ENCODE data around the gene SHISAL1. TPM values are rescaled to one million over a fixed set of nuclear protein-coding genes. Genes with fewer than 3 reads are reported as not detected.
A peak's percentile ranks its signal among the peaks of the same experiment; 100 is the strongest.

Gene SHISAL1
- total RNA-seq, 1 donor = 11.4 TPM

DNA sequence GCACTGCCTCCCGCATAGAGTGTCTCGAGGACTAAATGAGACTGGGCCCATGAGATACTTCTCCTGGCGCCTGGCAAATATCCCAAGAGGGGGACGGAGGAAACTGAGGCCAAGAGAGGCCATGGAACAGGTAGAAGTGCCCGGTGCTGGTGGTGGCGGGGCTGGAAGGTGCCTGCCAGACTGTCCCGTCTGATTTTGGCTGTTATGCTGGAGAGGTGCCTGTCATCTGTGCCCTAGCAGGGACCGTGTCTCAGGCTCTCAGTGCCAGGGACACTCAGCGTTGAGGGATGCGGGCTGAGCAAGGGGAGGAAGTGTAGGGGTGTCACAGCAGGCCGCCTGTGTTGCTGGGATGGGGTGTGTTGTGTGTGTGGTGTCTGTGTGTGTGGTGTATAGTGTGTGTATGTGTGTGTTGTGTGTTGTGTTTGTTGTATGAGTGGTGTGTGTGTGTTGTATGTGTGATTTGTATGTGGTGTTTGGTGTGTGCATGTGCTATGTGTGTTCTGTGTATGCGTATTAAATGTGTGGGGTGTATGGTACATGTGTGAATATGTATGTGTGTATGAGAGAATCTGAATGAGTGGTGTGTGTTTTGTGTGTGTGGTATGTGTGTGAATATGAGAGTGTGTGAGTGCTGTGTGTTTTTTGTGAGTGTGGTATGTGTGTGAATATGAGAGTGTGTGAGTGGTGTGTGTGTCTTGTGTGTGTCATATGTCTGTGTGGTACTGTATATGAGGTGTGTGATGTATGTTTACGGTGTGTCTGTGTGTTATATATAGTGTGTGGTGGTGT is 21.3 kb upstream of the SHISAL1 start:
- no peak for DNase-seq (ENCODE audit: low read depth)
- TF ChIP-seq, protein P1, sequence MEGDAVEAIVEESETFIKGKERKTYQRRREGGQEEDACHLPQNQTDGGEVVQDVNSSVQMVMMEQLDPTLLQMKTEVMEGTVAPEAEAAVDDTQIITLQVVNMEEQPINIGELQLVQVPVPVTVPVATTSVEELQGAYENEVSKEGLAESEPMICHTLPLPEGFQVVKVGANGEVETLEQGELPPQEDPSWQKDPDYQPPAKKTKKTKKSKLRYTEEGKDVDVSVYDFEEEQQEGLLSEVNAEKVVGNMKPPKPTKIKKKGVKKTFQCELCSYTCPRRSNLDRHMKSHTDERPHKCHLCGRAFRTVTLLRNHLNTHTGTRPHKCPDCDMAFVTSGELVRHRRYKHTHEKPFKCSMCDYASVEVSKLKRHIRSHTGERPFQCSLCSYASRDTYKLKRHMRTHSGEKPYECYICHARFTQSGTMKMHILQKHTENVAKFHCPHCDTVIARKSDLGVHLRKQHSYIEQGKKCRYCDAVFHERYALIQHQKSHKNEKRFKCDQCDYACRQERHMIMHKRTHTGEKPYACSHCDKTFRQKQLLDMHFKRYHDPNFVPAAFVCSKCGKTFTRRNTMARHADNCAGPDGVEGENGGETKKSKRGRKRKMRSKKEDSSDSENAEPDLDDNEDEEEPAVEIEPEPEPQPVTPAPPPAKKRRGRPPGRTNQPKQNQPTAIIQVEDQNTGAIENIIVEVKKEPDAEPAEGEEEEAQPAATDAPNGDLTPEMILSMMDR (IDR thresholded peaks at IDR 0.05; ENCODE audit: insufficient read depth, low read length) = no peak
- no peak overlapping the region for H3K4me3 ChIP-seq (ENCODE audit: low read depth, low read length)

DNA sequence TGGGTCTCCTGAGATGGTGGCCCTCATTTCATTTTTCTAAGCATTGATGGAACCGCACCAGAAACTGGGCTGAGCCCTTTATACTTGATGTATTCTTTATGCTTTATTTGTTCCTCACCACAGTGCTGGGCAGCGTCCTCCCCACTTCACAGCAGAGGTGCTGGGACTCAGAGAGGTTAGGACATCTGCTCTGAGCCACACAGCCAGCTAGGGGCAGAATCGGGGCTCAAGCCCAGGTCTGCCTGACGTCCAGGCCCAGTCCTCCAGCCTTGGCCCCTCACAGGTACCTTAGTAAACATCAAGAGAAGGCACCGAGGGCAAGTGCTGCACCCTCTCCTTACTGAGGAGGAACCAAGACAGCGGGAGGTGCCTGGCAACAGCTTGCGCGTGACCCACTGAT is 20.2 kb upstream of the SHISAL1 start:
- no peak for DNase-seq (ENCODE audit: low read depth)
- H3K4me3 ChIP-seq (ENCODE audit: low read depth, low read length) = no peak overlapping the region
- TF ChIP-seq, protein P1 (IDR thresholded peaks at IDR 0.05; ENCODE audit: insufficient read depth, low read length) = no peak

DNA sequence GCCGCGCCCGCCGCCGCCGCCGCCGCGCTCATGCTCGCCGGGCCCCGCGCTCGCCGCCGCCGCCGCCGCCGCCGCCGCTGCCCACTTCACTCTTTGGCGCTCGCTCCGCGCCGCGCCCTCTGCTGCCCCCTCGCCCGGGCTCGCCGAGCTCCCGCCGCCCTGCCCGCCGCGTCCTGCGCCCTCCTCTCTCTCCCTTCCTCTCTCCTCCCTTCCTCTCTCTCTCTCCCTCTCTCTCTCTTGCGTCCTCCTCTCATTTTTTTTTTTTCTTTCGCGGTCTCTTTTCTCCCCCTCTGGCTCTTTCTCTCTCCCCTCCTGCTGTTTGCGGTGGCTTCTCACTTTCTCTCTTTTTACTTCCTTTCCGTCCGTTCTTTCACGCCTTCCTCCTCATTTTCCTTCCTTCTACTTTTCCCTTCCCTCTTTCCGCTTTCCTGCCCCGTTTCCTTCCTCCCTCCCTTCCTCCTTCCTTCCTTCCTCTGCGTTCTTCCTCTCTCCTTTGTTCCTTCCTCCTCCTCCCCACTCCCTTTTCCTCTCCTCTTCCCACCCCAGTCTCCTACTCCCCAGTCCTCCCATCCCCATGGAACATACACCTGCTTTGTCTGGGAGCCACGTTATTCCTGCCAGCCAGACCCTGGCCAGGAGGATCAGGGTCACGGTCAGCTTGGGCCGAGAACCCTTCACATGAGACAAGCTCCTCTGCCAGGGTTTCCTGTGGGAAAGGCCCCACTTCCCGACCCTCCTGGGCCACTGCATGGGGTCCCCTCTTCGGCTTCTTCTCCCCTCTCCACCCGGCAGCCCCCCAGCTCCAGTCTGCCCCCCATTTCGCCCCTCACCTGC is 19.3 kb upstream of the SHISAL1 start:
- DNase-seq (ENCODE audit: low read depth) = peak; percentile 47
- peak overlapping the region; percentile 58 for H3K4me3 ChIP-seq (ENCODE audit: low read depth, low read length)

DNA sequence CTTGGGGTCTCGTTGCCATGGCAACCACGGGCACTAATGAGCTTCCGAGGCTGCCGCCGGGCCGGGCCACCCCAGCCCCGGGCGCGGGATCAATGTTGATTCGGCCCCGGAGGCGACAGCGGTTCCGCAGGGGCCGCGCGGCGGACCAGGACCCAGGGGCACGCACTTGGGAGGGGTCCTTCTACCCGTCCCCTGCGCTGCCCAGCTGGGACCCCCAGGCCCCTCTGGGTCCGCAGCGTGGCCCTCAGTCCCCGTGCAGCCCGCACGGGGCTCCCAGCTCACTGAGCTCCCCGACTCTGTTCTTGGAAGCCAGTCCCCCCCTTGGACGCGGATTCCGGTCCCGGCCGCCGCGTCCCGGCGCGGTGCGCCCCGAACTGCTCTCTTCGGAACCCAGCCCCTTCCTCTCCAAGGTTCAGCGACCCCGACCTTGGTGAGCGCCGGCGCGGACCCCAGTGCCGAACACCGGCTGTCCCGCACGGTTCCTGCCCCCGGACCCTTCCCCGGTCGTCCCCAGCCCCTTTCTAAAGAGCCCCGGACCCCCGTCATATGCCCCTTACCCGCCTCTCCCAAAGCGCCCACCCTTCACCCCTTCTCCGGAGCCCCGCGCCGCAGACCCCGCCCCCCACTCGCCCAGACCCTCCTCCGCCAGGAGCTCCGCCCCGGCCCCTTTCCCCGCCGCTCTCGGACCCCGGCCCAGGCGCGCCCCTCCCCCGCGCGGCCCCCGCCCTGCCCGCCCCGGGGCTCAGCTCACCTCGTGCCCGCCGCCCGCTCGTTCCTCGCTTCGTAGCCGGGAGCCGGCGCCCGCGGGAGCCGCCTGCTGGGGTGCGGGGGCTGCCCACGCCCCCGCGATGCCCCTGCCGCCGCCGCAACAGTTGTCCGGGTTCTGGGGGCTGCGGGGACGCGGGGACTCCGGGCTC is 18.3 kb upstream of the SHISAL1 start:
- DNase-seq (ENCODE audit: low read depth) = no peak
- H3K4me3 ChIP-seq (ENCODE audit: low read depth, low read length) = peak overlapping the region; percentile 72
- TF ChIP-seq, protein P1 (IDR thresholded peaks at IDR 0.05; ENCODE audit: insufficient read depth, low read length) = no peak

More for the DNA sequence above, 19.3 kb upstream of the SHISAL1 start:
- TF ChIP-seq, protein P1 (IDR thresholded peaks at IDR 0.05; ENCODE audit: insufficient read depth, low read length) = peak; percentile 5

DNA sequence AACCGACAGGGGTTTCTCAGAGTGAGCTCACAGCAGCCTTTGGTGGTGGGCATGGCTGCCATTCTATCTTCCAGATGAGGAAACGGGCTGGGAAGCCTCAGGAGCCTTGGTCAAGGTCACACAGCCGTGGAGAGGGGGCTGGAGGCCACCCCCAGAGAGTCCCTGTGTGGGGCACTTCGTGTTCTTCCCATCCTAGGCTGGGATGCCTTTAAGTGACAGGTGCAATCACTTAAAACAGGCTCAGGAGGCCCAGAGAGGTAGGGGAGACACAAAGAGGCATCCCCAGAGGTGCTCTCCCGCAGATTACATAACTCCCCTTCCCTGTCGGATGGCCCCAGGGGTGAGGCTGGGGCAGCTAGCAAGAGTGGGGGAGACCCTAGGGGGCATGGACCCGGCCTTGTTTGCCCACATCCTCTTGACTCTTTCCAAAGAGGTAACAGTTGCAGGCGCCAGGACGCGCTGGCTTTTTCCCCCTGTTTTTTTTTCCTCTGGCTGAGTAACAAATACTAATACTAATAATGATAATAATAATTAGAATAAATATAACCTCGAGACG is 17.5 kb upstream of the SHISAL1 start:
- DNase-seq (ENCODE audit: low read depth) = no peak
- TF ChIP-seq, protein P1 (IDR thresholded peaks at IDR 0.05; ENCODE audit: insufficient read depth, low read length) = no peak
- peak overlapping the region; percentile 72 for H3K4me3 ChIP-seq (ENCODE audit: low read depth, low read length)

Data from fibroblast of the aortic adventitia (primary cell).